Measurements from ENCODE around the gene MISP3.
A peak's percentile ranks its signal among the peaks of the same experiment; 100 is the strongest.

Gene MISP3

GRCh38 chr19:14080887-14081796 is 8.6 kb downstream of the MISP3 start:
- H3K4me1 ChIP-seq (ENCODE audit: control insufficient read depth, insufficient read depth, low read length, poor library complexity, severe bottlenecking): peaks cover 12% of the 10 kb centered on the region
- peak overlapping the region; percentile 69 for H3K4me3 ChIP-seq (ENCODE audit: insufficient read depth, low read depth, low read length, poor library complexity, severe bottlenecking)
- H3K9me3 ChIP-seq (ENCODE audit: control insufficient read depth, low read length): no peaks in the 10 kb centered on the region
- no peaks in the 10 kb centered on the region for H3K27me3 ChIP-seq (replicated peaks; ENCODE audit: control insufficient read depth, insufficient read depth, low read length, poor library complexity, severe bottlenecking)
- H3K36me3 ChIP-seq (ENCODE audit: control insufficient read depth, insufficient read depth, low read length): no peaks in the 10 kb centered on the region
- DNase-seq: peak; percentile 97 to 99 (median 99)
- peak overlapping the region; percentile 78 for H3K27ac ChIP-seq (ENCODE audit: insufficient read depth, low read length, poor library complexity, severe bottlenecking)

DNA sequence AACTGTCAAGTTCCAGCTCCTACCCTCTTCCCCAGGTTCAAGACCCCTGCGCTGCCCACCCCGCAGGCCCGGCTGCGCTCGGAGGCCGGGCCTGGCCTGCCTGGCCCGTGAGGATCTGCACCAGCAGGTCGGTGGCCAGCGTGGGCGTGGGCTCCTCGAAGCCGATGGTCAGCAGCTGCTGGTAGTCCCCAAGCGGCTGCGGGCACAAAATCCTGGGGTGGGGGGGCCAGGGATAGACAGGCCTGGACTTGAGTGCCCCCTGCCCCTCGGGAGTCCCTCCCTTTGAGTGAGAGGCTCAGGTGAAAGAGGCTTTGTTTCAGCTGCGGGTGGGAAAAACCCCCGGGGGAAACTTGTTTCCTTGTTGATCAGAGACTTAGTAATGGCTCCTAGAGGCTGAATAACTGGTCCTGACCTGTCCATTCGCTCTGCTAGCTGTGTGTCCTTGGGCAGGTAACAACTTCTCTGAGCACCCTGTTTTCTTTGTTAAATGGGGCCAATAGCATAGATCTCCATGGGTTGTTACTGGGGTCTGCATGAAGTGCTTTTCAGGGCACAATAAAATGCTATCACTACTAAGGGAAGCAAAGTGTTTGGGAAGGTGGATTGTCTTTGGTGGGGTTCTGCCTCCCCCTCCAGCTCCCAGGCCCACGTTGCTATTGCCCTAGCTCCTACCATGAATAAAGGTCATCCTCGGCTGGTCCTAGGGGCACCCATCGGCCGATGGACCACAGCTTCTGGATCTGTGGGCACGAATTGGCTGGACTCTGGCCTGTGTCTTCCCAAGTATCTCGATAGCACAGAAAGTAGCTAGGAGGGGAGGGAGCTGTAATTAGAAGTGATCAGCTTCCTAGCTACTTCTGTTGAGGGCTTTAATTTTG is 9.4 kb downstream of the MISP3 start:
- no peaks in the 10 kb centered on the region for H3K9me3 ChIP-seq (ENCODE audit: control insufficient read depth, low read length)
- peak overlapping the region; percentile 78 for H3K27ac ChIP-seq (ENCODE audit: insufficient read depth, low read length, poor library complexity, severe bottlenecking)
- DNase-seq: peak in 1 of 3 donors; percentile 22
- no peaks in the 10 kb centered on the region for H3K27me3 ChIP-seq (replicated peaks; ENCODE audit: control insufficient read depth, insufficient read depth, low read length, poor library complexity, severe bottlenecking)
- no peaks in the 10 kb centered on the region for H3K36me3 ChIP-seq (ENCODE audit: control insufficient read depth, insufficient read depth, low read length)
- peak overlapping the region; percentile 69 for H3K4me3 ChIP-seq (ENCODE audit: insufficient read depth, low read depth, low read length, poor library complexity, severe bottlenecking)
- H3K4me1 ChIP-seq (ENCODE audit: control insufficient read depth, insufficient read depth, low read length, poor library complexity, severe bottlenecking): peaks cover 12% of the 10 kb centered on the region

DNA sequence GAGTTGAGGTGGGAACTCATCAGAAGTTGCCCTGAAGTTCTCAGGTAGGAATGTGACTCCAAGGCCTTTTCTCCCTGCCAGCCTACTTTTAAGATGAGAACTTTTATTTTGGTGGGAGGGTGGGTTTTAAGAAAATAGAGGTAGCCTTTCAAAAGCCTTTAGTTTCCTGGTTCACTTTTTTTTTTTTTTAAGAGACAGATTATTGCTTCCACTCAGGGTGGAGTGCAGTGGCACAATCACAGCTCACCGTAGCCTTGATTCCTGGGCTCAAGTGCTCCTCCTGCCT is 10.0 kb downstream of the MISP3 start:
- Histone ChIP-seq H3K27ac (ENCODE audit: insufficient read depth, low read length, poor library complexity, severe bottlenecking) (peak overlapping the region; percentile 39), H3K27me3 (replicated peaks; ENCODE audit: control insufficient read depth, insufficient read depth, low read length, poor library complexity, severe bottlenecking) (no peaks in the 10 kb centered on the region), H3K4me1 (ENCODE audit: control insufficient read depth, insufficient read depth, low read length, poor library complexity, severe bottlenecking) (peaks cover 12% of the 10 kb centered on the region), H3K4me3 (ENCODE audit: insufficient read depth, low read depth, low read length, poor library complexity, severe bottlenecking) (no peak overlapping the region), H3K9me3 (ENCODE audit: control insufficient read depth, low read length) (no peaks in the 10 kb centered on the region), H3K36me3 (ENCODE audit: control insufficient read depth, insufficient read depth, low read length) (no peaks in the 10 kb centered on the region)
- no peak for DNase-seq

- H3K27ac ChIP-seq (ENCODE audit: insufficient read depth, low read length, poor library complexity, severe bottlenecking): no peak within 1 kb of the TSS
- no peak for DNase-seq
- H3K4me1 ChIP-seq (ENCODE audit: control insufficient read depth, insufficient read depth, low read length, poor library complexity, severe bottlenecking): peaks cover 12% of the 10 kb centered on the region
- peaks cover 5% of the 10 kb centered on the region for H3K36me3 ChIP-seq (ENCODE audit: control insufficient read depth, insufficient read depth, low read length)
- H3K9me3 ChIP-seq (ENCODE audit: control insufficient read depth, low read length): no peaks in the 10 kb centered on the region
- no peak within 1 kb of the TSS for H3K4me3 ChIP-seq (ENCODE audit: insufficient read depth, low read depth, low read length, poor library complexity, severe bottlenecking)
- no peaks in the 10 kb centered on the region for H3K27me3 ChIP-seq (replicated peaks; ENCODE audit: control insufficient read depth, insufficient read depth, low read length, poor library complexity, severe bottlenecking)
Measured at GRCh38 chr19:14085309-14085995, 12.9 kb downstream of the MISP3 start, which contains the start of gene C19orf67. C19orf67 (minus strand) TSS chr19:14085783; CDS start chr19:14085627, 156 bp downstream.

GRCh38 chr19:14086098-14086497 is 13.5 kb downstream of the MISP3 start:
- no peak overlapping the region for H3K4me3 ChIP-seq (ENCODE audit: insufficient read depth, low read depth, low read length, poor library complexity, severe bottlenecking)
- no peaks in the 10 kb centered on the region for H3K27me3 ChIP-seq (replicated peaks; ENCODE audit: control insufficient read depth, insufficient read depth, low read length, poor library complexity, severe bottlenecking)

GRCh38 chr19:14088634-14089411 is 16.2 kb downstream of the MISP3 start:
- peaks cover 5% of the 10 kb centered on the region for H3K36me3 ChIP-seq (ENCODE audit: control insufficient read depth, insufficient read depth, low read length)
- no peak for DNase-seq
- H3K27ac ChIP-seq (ENCODE audit: insufficient read depth, low read length, poor library complexity, severe bottlenecking): no peak overlapping the region
- no peaks in the 10 kb centered on the region for H3K4me1 ChIP-seq (ENCODE audit: control insufficient read depth, insufficient read depth, low read length, poor library complexity, severe bottlenecking)
- no peaks in the 10 kb centered on the region for H3K9me3 ChIP-seq (ENCODE audit: control insufficient read depth, low read length)
- no peak overlapping the region for H3K4me3 ChIP-seq (ENCODE audit: insufficient read depth, low read depth, low read length, poor library complexity, severe bottlenecking)
- no peaks in the 10 kb centered on the region for H3K27me3 ChIP-seq (replicated peaks; ENCODE audit: control insufficient read depth, insufficient read depth, low read length, poor library complexity, severe bottlenecking)

More at GRCh38 chr19:14086098-14086497, 13.5 kb downstream of the MISP3 start:
- Histone ChIP-seq H3K4me1 (ENCODE audit: control insufficient read depth, insufficient read depth, low read length, poor library complexity, severe bottlenecking) (peaks cover 9% of the 10 kb centered on the region), H3K27ac (ENCODE audit: insufficient read depth, low read length, poor library complexity, severe bottlenecking) (no peak overlapping the region), H3K36me3 (ENCODE audit: control insufficient read depth, insufficient read depth, low read length) (peaks cover 5% of the 10 kb centered on the region), H3K9me3 (ENCODE audit: control insufficient read depth, low read length) (no peaks in the 10 kb centered on the region)
- no peak for DNase-seq

GRCh38 chr19:14089412-14089661 is 16.8 kb downstream of the MISP3 start:
- Histone ChIP-seq H3K27me3 (replicated peaks; ENCODE audit: control insufficient read depth, insufficient read depth, low read length, poor library complexity, severe bottlenecking) (no peaks in the 10 kb centered on the region), H3K4me1 (ENCODE audit: control insufficient read depth, insufficient read depth, low read length, poor library complexity, severe bottlenecking) (no peaks in the 10 kb centered on the region), H3K27ac (ENCODE audit: insufficient read depth, low read length, poor library complexity, severe bottlenecking) (no peak overlapping the region), H3K4me3 (ENCODE audit: insufficient read depth, low read depth, low read length, poor library complexity, severe bottlenecking) (no peak overlapping the region), H3K9me3 (ENCODE audit: control insufficient read depth, low read length) (no peaks in the 10 kb centered on the region), H3K36me3 (ENCODE audit: control insufficient read depth, insufficient read depth, low read length) (peaks cover 5% of the 10 kb centered on the region)
- DNase-seq: no peak

- no peaks in the 10 kb centered on the region for H3K4me1 ChIP-seq (ENCODE audit: control insufficient read depth, insufficient read depth, low read length, poor library complexity, severe bottlenecking)
- H3K27me3 ChIP-seq (replicated peaks; ENCODE audit: control insufficient read depth, insufficient read depth, low read length, poor library complexity, severe bottlenecking): no peaks in the 10 kb centered on the region
- peaks cover 5% of the 10 kb centered on the region for H3K36me3 ChIP-seq (ENCODE audit: control insufficient read depth, insufficient read depth, low read length)
- DNase-seq: peak in 2 of 3 donors; percentile 29 to 36
- H3K4me3 ChIP-seq (ENCODE audit: insufficient read depth, low read depth, low read length, poor library complexity, severe bottlenecking): peak overlapping the region; percentile 49
- peak overlapping the region; percentile 32 for H3K27ac ChIP-seq (ENCODE audit: insufficient read depth, low read length, poor library complexity, severe bottlenecking)
- no peaks in the 10 kb centered on the region for H3K9me3 ChIP-seq (ENCODE audit: control insufficient read depth, low read length)
Measured at GRCh38 chr19:14089662-14090508, 17.3 kb downstream of the MISP3 start.
